ENCODE measurements around the gene CACNA1C.

DNA sequence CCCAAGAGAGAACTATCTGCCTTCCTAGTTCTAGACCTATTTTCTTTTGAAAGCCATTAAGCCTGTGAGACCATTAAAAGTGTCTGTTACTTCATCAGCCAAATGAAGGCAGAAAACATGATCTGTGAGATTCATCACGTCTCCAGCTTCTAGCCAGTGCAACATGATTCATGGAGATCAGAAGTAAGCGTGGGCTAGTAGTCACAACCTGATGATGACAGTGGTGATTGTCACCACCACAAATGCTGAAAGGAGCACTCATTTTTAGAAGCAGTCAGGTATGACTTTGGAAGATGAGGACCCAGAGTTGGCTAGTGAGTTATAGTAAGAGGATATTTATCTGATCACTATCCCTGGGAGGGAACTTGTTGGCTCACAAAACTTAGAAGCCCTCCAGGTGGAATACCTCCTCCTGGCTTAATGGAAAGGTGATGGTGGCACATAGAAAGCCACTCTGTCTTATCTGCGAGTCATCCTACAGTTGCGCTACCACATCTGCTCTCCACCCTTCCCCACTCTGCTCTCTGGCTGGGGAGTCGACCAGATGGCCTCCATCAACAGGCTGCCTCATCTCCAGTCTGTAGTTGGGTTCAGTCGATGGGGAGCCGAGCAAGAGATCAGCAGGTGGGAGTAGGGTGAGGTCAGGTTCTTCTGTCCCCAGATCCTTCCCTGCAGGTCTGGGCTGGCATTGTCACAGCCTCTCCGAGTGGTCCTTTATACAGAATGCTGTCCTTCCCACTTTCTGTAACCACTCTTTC is 424.4 kb downstream of the CACNA1C start:
- TF ChIP-seq, protein P1, sequence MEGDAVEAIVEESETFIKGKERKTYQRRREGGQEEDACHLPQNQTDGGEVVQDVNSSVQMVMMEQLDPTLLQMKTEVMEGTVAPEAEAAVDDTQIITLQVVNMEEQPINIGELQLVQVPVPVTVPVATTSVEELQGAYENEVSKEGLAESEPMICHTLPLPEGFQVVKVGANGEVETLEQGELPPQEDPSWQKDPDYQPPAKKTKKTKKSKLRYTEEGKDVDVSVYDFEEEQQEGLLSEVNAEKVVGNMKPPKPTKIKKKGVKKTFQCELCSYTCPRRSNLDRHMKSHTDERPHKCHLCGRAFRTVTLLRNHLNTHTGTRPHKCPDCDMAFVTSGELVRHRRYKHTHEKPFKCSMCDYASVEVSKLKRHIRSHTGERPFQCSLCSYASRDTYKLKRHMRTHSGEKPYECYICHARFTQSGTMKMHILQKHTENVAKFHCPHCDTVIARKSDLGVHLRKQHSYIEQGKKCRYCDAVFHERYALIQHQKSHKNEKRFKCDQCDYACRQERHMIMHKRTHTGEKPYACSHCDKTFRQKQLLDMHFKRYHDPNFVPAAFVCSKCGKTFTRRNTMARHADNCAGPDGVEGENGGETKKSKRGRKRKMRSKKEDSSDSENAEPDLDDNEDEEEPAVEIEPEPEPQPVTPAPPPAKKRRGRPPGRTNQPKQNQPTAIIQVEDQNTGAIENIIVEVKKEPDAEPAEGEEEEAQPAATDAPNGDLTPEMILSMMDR (conservative IDR thresholded peaks at IDR 0.05 in 1 of 2, IDR thresholded peaks at IDR 0.05 in 1 of 2; ENCODE audit: low read depth in 1 of 2, low read length in 2 of 2), result no peak
- TF ChIP-seq EZH2 (IDR thresholded peaks at IDR 0.05; ENCODE audit: low read length, missing control alignments), result no peak
